Mesothelial cell of epicardium (in vitro differentiated cells): ENCODE data around the gene A1BG. TPM values are rescaled to one million over a fixed set of nuclear protein-coding genes. Genes with fewer than 3 reads are reported as not detected.

Experiments used
- DNase-seq, 2 experiments: peaks; one replicate each; pipeline ENCODE4 v3.0.0; 2021; ENCODE audit warnings: low spot score in 2 of 2; ENCODE audit not compliant: unreplicated experiment in 2 of 2
- H3K27ac Mint-ChIP-seq: 2 replicates; pipeline ENCODE4 v1.8.0; 2021; ENCODE audit warnings: mixed read lengths
- H3K27me3 Mint-ChIP-seq: 2 replicates; pipeline ENCODE4 v1.8.0; 2021; ENCODE audit warnings: low read depth, mixed read lengths
- H3K36me3 Mint-ChIP-seq: 2 replicates; pipeline ENCODE4 v1.8.0; 2021; ENCODE audit warnings: mixed read lengths
- H3K4me1 Mint-ChIP-seq: 2 replicates; pipeline ENCODE4 v1.8.0; 2021; ENCODE audit warnings: mixed read lengths
- H3K4me3 Mint-ChIP-seq: 2 replicates; pipeline ENCODE4 v1.8.0; 2021; ENCODE audit warnings: mild to moderate bottlenecking, moderate library complexity, mixed read lengths
- H3K9me3 Mint-ChIP-seq: 2 replicates; pipeline ENCODE4 v1.8.0; 2021; ENCODE audit warnings: mixed read lengths
- total RNA-seq: library from RNA; stranded (reverse); gene quantifications from 3 replicates; pipeline ENCODE4 v1.2.1, GENCODE V29; 2021
- TF ChIP-seq, protein P1 (sequence below): fragments of 200-600 bp; sonication (generic); IDR thresholded peaks from one replicate; pipeline ENCODE4 v1.5.0; 2021; ENCODE audit warnings: antibody characterized with exemption; ENCODE audit not compliant: unreplicated experiment

Gene A1BG
- total RNA-seq, 1 donor from 2014 or later = 12.3 TPM

- no peak for DNase-seq
- Mint-ChIP-seq H3K36me3 (peaks cover 7% of the 10 kb centered on the region), H3K27ac (no peak overlapping the region), H3K9me3 (no peaks in the 10 kb centered on the region), H3K4me3 (no peak overlapping the region), H3K27me3 (no peaks in the 10 kb centered on the region), H3K4me1 (no peaks in the 10 kb centered on the region)
- TF ChIP-seq, protein P1, sequence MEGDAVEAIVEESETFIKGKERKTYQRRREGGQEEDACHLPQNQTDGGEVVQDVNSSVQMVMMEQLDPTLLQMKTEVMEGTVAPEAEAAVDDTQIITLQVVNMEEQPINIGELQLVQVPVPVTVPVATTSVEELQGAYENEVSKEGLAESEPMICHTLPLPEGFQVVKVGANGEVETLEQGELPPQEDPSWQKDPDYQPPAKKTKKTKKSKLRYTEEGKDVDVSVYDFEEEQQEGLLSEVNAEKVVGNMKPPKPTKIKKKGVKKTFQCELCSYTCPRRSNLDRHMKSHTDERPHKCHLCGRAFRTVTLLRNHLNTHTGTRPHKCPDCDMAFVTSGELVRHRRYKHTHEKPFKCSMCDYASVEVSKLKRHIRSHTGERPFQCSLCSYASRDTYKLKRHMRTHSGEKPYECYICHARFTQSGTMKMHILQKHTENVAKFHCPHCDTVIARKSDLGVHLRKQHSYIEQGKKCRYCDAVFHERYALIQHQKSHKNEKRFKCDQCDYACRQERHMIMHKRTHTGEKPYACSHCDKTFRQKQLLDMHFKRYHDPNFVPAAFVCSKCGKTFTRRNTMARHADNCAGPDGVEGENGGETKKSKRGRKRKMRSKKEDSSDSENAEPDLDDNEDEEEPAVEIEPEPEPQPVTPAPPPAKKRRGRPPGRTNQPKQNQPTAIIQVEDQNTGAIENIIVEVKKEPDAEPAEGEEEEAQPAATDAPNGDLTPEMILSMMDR = no peak
Observed at GRCh38 chr19:58374200-58374599, 20.9 kb upstream of the A1BG start.

DNA sequence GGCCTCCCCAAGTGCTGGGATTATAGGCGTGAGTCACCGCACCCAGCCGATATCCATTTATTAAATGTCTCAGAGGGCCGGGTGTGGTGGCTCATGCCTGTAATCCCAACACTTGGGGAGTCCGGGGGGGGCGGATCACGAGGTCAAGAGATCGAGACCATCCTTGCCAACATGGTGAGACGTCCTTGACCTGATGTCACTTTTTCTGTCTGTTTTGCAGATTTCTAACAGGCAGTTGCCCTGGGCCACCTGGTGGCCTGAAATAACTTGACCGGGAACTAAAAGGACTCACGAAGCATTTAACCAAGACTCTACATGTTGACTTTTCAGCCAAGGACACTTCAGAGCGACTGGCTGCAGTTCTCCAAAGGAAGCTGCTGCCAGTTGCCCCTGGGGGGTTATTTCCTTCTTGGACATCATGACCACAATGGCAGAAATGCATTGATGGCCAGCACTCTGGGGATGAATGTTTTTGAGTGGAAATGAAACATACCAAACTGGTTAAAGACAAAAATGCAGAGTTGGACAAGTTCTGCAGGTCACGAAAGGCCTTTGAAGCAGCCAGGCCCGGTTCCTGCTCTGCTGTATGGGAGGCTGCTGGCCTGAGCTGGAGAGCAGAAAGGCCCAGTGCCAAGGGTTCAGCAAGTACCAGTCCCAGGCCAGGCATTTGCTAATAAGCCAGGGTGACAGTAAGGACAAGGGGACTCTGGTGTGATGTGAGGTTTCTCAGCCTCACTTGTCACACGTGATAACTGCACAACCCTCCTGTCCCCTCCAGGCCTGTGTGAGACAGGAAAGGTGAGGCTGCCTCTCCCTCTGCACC, 19.2 kb upstream of the A1BG start:
- Mint-ChIP-seq H3K27me3 (no peaks in the 10 kb centered on the region), H3K27ac (no peak overlapping the region), H3K36me3 (peaks cover 7% of the 10 kb centered on the region), H3K9me3 (no peaks in the 10 kb centered on the region), H3K4me3 (no peak overlapping the region), H3K4me1 (no peaks in the 10 kb centered on the region)
- no peak for DNase-seq
- TF ChIP-seq, protein P1 = peak; percentile 30

DNA sequence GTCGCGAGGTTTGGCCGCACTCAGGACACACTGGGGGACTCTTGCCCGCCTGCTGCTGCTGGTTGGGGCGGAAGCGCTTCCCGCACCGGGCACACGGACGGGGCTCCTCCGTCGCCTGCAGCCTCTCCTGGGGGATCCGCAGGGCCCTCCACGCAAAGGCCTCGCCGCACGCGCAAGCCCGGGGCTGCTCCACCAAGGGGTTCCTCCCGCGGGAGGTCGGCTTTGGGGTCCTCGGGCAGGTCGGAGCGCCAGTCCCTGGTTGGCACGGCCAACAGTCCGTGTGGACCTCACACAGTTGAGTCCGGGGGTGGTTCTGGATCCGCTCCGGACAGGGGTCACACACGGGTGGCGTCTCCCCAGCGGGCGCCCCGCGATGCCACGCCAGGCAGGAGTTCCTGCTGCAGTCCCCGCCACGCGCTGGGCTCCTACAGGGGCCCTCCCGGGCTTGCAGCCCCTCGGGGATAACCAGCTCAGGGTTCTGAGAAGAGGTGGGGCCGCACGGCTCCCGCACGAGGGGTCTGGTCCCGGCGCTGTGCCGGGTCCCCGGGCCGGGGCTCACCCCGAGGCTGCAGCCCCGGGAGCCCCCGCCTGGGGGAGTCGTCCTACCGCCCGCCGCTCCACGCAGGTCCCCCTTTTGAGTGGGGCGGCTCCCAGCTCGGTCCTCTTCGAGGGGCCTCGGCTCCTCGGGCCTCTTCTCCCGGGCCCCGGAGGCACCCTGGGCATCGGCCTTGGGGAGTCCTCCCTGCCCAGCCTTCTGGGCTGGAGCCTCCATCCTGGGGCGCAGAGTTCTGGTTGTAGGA, 15.5 kb upstream of the A1BG start:
- H3K9me3 Mint-ChIP-seq = no peaks in the 10 kb centered on the region
- no peak overlapping the region for H3K4me3 Mint-ChIP-seq
- TF ChIP-seq, protein P1 = no peak

GRCh38 chr19:58367698-58368454, 14.6 kb upstream of the A1BG start:
- Mint-ChIP-seq H3K4me1 (no peaks in the 10 kb centered on the region), H3K36me3 (peaks cover 11% of the 10 kb centered on the region), H3K27ac (no peak overlapping the region), H3K27me3 (no peaks in the 10 kb centered on the region), H3K9me3 (no peaks in the 10 kb centered on the region), H3K4me3 (no peak overlapping the region)
- TF ChIP-seq, protein P1 = no peak
- no peak for DNase-seq

More for the DNA sequence above, 15.5 kb upstream of the A1BG start:
- H3K27ac Mint-ChIP-seq = no peak overlapping the region
- no peaks in the 10 kb centered on the region for H3K27me3 Mint-ChIP-seq
- no peak for DNase-seq
- no peaks in the 10 kb centered on the region for H3K4me1 Mint-ChIP-seq
- peaks cover 11% of the 10 kb centered on the region for H3K36me3 Mint-ChIP-seq

DNA sequence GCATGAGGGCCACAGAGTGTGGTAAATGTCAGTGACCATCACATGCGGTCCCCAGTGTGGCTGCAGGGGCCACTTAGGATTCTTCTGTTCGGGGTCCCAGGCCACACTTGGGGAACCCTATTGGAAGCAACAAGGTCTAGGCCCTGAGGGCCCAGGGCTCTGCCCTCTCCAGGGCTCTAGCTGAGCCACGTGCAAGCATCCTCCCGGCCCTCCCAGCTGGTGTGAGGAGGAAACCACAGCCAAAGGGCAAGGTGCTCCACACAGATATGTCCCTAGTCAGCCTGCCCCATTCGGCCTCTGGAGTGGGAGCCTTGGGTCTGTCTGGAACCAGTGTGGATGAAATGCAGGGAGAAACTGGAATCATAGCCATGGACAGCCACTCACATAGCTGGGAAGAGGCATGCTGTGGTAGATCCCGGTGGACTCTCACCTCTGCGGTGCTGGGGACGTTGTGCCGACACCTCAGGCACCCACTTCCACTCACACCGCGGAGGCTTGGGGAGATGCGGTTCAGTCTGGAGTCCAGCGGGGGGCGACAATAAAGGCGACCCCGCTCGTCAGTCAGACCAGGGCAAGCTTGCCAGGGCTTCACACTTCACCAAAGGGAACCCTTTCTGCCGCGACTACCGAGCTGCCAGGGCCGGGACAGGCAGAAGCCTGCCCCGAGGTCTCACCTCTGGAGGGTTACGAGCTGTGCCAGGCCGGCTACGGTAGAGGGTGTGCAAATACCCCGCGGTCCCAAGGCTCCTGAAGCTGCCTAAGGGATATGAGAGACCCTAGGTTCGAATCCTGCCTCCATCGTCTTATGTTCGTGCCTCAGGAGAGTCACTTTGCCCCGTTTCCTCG, 13.5 kb upstream of the A1BG start:
- Mint-ChIP-seq H3K9me3 (no peaks in the 10 kb centered on the region), H3K27me3 (no peaks in the 10 kb centered on the region), H3K36me3 (peaks cover 11% of the 10 kb centered on the region), H3K4me1 (peaks cover 5% of the 10 kb centered on the region), H3K27ac (no peak overlapping the region), H3K4me3 (no peak overlapping the region)
- no peak for DNase-seq
- TF ChIP-seq, protein P1 = no peak
